Measurements from ENCODE around the gene GDF2.

The GDF2 gene

GRCh38 chr10:47326927-47327330, 4.7 kb downstream of the GDF2 start:
- in situ Hi-C loops (cut with MboI; ENCODE audit: low pct_unique_long_range_greater_than_20kb, low sequenced_read_pairs, unreplicated experiment): no loop called here
- no peak for DNase-seq (ENCODE audit: low spot score)
- TF ChIP-seq, protein P1, sequence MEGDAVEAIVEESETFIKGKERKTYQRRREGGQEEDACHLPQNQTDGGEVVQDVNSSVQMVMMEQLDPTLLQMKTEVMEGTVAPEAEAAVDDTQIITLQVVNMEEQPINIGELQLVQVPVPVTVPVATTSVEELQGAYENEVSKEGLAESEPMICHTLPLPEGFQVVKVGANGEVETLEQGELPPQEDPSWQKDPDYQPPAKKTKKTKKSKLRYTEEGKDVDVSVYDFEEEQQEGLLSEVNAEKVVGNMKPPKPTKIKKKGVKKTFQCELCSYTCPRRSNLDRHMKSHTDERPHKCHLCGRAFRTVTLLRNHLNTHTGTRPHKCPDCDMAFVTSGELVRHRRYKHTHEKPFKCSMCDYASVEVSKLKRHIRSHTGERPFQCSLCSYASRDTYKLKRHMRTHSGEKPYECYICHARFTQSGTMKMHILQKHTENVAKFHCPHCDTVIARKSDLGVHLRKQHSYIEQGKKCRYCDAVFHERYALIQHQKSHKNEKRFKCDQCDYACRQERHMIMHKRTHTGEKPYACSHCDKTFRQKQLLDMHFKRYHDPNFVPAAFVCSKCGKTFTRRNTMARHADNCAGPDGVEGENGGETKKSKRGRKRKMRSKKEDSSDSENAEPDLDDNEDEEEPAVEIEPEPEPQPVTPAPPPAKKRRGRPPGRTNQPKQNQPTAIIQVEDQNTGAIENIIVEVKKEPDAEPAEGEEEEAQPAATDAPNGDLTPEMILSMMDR (IDR thresholded peaks at IDR 0.05; ENCODE audit: extremely low read depth, insufficient read depth, missing control alignments): no peak

DNA sequence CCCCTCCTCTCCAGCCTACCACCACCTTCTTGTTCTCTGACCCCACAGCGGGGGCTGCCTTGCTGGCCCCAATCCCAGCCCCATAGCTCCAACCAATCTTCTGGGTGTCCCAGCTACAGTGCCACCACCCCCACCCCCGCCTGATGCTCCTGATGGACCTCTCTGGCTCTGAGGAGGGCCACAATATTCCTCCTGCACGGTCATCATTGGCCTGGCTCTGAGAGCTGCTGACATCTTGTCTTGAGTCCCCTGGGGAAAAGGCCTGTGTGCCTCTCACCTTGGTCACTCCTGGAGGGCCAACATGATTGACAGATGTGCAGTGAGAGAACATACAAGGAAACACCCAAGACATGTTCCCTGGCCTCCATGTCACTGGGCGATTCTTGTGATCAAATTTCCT, 7.6 kb downstream of the GDF2 start:
- TF ChIP-seq, protein P1 (IDR thresholded peaks at IDR 0.05; ENCODE audit: extremely low read depth, insufficient read depth, missing control alignments): no peak
- in situ Hi-C loops (cut with MboI; ENCODE audit: low pct_unique_long_range_greater_than_20kb, low sequenced_read_pairs, unreplicated experiment): no loop called here
- no peak for DNase-seq (ENCODE audit: low spot score)

DNA sequence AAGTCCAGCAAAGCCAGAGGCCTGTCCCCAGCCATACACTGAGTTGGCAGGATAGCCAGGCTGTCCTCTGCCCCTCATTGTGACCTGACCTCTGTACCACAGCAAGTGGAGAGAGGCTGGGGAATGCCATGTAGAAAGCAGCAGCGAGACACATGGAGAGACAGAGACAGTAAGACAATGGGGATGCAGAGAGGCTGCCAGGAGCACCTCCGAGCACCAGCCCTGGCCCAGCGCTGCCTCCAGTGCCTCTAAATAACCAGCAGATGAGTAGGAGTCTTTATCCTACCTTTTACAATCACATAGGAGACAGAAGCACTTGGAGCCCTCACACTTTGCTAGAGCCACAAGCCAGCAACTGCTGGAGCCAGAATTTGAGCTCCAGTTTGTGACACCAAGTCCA, 8.1 kb downstream of the GDF2 start:
- TF ChIP-seq, protein P1 (IDR thresholded peaks at IDR 0.05; ENCODE audit: extremely low read depth, insufficient read depth, missing control alignments): no peak
- in situ Hi-C loops (cut with MboI; ENCODE audit: low pct_unique_long_range_greater_than_20kb, low sequenced_read_pairs, unreplicated experiment): no loop called here
- DNase-seq (ENCODE audit: low spot score): no peak

DNA sequence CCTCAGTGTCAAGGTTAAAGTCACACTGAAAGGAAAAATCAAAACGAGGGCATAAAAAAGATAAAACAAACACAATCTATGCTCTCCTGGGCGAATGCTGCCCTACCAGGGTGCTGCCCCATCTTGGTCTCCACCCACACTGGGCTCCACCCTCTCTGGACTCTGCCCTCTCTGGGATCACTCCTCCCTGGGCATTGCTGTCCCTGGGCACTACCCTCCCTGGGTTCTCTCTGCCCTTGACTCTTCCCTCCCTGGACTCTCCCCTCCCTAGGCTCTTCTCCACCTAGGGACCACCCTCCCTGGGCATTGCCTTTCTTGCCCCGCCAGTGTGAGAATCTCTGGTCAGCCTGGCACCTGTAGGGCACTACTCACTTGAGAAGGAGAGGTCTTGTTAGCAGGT, 8.6 kb downstream of the GDF2 start:
- in situ Hi-C loops (cut with MboI; ENCODE audit: low pct_unique_long_range_greater_than_20kb, low sequenced_read_pairs, unreplicated experiment): no loop called here
- TF ChIP-seq, protein P1 (IDR thresholded peaks at IDR 0.05; ENCODE audit: extremely low read depth, insufficient read depth, missing control alignments): no peak
- DNase-seq (ENCODE audit: low spot score): no peak

DNA sequence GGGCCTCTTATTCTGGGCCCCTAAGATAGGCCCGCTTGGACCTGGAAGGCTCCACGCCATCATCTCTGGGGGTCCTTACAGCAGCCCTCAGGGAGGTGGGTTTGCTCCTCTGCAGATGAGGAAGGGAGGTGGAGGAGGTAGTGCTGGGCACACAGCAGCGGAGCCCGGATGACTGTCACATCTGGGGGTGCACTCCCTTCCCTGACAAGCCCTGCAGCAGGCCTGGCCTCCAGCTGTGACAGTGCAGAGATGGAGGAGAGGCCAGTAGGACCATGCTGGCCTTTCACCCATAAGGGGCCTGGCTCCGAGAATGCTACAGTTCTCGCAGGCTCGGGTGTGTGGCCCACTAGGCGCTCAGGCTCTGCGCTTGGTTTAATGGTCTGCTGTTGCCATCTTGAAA, 9.2 kb downstream of the GDF2 start:
- no peak for DNase-seq (ENCODE audit: low spot score)
- in situ Hi-C loops (cut with MboI; ENCODE audit: low pct_unique_long_range_greater_than_20kb, low sequenced_read_pairs, unreplicated experiment): no loop called here
- TF ChIP-seq, protein P1 (IDR thresholded peaks at IDR 0.05; ENCODE audit: extremely low read depth, insufficient read depth, missing control alignments): no peak

DNA sequence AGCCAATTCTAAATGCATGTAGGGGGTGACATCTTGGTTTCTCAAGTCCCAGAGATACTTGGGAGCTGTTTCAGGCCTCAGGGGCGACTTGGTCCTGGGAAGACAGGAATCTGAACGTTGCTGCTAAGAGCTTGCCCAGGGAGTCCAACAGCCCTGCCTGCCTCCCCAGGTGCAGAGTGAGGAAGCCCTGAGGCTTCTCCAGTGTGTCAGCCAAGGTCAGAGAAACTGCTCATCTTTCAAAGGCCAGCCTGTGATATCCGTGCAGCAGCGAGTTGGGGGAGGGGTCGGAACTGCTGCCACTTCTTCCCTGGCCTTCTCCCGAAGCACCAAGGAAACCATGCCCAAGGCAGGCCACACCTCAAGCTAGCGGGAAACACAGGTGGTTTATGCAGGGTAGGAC, 9.7 kb downstream of the GDF2 start:
- no peak for DNase-seq (ENCODE audit: low spot score)
- in situ Hi-C loops (cut with MboI; ENCODE audit: low pct_unique_long_range_greater_than_20kb, low sequenced_read_pairs, unreplicated experiment): no loop called here
- TF ChIP-seq, protein P1 (IDR thresholded peaks at IDR 0.05; ENCODE audit: extremely low read depth, insufficient read depth, missing control alignments): no peak

DNA sequence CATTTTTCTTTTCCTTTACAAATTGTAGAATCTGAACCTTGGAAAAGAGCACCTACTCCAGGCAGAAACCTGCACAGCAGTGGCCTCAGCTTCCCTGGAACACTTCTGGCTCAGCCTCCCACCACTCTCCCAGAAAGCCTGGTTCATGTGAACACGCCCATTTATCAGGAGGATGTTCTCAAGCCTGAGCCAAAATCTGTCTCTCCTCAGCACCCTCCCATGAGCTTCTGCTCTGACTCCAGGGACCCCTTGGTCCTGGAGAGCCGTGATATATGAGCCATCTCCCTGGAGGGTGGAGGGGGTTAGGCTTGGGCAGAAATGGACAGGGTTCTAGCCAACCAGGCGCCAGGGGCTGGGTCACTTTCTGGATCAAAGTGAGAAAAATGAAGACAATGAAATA, 10.1 kb downstream of the GDF2 start:
- TF ChIP-seq, protein P1 (IDR thresholded peaks at IDR 0.05; ENCODE audit: extremely low read depth, insufficient read depth, missing control alignments): no peak
- in situ Hi-C loops (cut with MboI; ENCODE audit: low pct_unique_long_range_greater_than_20kb, low sequenced_read_pairs, unreplicated experiment): no loop called here
- DNase-seq (ENCODE audit: low spot score): no peak
